NCI-H82 (cell line): Measurements from ENCODE around the gene ADD2.

Source experiments
- DNase-seq: peaks from one replicate; lab custom pipeline; 2025; lab: John Stamatoyannopoulos, UW

Gene ADD2

DNA sequence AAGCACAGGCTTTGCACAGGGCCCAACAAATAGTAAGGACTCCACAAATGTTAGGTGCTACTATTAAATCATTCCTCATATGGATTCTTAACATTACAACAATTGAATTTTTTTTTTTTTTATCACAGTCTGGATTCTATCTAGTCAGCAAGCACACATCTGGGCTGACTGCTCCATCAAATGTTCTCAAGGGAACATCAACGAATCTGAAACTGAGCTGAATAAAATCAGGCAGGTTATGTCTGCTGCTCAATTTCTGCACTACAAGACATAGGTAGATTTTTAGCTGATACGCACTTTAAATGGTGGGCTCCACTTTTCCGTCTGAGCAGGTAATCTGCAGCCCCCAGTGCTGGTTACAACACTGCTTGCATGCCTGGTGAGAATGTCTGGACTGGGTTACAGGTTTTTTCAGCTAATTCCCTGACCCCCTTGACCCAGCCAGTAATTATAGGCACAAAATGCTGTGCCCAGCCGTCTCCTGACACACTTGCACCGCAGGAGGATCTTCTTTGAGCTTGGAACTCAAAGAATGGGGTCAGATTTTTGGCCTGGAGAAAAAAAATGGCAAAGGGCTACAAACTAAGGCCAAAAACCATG, 44.6 kb downstream of the ADD2 start:
- no peak for DNase-seq

DNA sequence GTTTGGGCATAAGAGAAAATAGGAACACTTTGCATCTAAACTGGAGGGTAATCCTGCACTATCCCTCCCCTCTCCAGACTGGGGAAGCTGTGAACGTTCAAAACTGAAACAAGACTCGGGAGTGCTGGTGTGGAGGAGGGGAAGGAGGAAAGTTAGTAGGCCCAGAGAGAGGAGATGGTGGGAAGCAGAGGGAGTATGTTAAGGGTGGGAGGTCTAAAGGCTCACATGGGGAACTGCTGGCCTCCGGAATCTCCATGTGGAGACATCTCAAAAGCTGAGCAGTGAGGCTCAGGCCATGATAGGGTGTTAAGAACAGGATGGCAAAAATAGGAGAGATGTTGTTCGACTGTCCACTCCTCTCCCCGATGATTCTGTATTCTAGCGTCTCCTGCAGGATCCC, 47.9 kb downstream of the ADD2 start:
- no peak for DNase-seq

DNA sequence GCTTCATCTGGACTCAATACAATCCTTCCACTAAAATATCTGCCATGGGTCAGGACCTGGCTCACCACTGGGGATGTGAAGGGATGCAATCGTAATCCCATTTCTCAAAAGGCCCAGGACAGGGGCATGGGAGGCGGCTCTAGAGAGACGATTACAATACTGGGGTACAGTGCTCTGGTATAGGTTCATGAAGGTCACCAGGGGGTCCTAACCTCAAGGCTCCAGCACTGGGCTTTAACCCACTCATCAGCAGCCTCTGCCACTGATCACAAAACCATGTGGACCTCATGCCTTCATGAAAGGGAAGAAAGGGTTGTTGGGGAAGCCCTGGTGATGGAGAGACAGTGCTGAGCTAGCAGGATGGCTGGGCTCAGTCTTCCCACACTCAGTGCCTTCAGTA, 48.8 kb downstream of the ADD2 start:
- DNase-seq = no peak

DNA sequence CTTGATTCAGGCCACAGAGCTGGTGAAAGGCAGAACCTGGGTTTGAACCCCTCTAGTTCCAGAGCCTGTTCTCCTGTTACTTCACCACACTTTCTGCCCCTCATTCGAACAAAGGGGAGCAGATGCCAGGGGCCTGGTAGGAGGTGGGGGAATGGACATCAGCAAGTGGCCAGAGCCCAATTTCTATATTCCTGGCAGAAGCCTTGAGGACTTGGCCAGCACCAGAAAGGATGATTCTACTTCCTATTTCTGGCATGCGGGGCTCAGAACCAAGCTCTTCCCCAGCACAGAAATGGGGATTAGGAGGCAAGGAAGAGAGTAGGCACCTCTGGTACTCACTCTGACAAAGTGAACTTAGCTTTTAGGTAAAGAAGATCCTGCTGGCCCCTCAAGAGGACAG, 49.3 kb downstream of the ADD2 start:
- no peak for DNase-seq

DNA sequence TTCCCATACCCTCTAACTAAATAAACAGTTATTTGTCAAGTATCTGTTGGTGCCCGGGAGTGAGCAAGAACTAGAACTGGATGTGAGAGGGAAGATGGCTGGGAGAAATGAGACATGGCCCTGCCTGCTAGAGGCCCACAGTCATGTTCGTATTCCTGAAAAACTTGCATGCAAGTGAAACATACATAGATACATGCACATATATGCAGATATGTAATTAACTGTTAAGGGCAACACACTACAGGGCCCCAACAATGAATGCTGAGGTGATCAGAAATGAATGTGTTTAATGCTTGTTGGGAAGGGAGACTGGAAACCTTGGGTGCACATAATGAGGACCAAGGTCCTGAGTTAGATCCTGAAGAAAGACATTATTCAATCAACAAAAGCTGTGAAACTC, 49.8 kb downstream of the ADD2 start:
- DNase-seq = no peak

DNA sequence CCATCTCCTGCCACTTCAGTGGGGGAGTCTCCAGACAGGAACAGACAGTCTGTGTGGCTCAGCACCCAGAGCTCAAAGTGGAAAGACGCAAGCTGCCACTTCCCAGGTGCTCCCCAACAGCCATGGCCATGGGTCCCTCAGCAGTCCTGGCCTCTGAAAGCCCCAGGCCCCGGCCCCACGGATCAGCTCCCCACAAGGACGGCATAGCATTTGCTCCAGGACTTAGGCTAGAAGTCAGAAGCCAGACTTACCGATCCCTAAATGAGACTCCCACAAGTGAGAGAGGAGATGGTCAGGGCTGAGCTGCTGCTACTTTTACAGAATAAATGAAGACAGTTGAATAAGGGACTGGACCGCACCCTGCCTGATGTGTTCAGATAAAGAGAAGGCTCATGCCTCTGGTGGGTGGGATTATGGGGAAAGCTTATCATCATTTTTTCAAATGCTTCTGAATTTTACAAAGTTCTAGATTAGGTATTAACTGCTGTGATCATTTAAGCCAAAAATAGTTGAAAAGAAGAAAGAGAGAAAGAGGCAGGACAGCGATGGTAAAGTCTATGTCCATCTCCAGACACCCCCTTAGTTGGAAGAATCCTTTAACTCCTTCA, 50.5 kb downstream of the ADD2 start:
- DNase-seq = no peak

DNA sequence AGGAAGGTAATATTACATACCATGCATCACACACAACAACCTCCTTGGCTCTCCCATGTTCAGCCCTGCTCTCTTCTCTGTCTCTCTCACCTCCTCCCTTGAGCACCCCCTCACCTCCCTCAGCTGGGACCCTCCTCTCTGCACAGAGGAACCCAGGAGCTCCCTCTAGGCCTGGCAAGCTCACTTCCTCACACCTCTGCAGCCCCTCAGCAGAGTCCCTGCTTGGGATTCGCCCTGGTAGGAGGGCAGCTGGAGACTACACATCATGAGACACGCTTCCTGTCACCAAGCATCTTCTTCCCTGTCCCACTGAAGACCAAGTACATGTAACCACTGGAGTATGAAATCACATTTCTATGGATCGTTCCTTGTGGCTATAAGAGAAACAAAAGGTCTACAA, 51.0 kb downstream of the ADD2 start:
- no peak for DNase-seq

DNA sequence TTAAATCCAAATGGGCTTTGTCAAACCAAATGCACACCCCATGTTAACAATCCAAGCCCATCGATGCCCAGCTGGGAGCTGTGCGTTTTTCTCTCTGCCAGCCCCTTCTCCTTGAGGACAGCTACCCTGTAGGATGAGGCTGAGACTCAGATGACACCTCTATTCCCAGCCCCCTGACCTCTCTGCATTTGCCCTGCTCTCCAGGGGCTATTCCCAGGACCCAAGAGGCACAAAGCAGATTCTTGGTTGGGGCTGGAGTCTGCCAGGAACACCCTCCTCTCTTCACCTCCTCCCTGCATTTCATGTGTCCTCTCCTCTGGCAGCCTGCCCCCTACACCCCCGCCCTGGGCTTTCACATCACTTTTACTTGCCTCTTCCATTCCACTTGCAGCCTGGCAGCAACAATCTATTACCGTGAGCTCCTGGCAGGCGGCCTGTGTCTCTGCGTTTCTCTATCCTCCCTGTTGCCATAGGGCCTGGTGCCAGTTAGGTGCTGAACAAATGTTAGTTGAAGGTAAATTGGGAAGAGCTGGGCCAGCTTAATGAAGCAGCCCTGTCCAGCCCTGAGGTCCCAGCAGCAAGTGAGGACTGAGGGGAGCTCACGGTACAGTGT, 51.8 kb downstream of the ADD2 start:
- DNase-seq = no peak

DNA sequence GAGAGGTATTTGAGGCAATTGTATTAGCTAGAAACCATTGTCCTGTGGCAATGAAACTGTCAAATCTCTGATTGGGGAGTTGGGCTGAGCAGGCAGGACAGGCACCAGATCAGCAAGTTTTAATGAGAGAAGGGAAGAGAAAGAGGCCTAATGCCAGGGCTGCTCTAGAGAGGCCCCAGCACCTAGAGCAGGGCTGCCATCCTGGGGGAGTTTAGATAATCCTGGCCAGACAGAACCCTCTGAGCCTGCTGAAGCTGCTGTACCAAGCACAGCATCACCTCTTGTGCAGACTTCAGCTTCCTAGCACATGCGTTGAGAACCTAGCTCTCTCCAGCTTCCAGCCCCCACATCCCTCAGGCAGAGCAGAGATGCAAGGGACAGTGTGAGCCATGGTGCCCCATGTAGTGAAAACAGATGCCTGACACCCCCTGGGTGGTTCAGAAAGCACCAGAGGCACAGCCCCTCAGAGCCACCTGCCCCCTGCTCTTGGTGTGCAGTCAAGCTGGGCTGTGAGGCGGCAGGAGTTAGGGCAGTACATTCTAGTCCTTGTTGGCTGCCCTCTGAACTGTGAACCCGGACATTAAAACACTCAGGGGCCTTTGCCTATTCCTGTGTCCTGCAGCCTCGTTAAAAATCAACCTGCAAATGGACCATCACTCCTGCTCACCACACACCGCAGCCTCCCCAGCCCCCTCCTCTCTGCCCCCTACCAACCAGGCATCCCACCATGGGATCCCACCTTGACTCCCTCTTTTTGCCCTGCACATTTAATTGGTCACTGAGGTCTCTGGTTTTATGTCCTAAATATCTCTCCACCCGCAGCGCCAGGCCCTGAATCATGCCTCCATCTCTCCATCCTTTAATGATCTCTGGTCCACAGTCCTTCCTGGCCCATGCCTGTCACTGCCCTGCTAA, 52.7 kb downstream of the ADD2 start:
- no peak for DNase-seq

DNA sequence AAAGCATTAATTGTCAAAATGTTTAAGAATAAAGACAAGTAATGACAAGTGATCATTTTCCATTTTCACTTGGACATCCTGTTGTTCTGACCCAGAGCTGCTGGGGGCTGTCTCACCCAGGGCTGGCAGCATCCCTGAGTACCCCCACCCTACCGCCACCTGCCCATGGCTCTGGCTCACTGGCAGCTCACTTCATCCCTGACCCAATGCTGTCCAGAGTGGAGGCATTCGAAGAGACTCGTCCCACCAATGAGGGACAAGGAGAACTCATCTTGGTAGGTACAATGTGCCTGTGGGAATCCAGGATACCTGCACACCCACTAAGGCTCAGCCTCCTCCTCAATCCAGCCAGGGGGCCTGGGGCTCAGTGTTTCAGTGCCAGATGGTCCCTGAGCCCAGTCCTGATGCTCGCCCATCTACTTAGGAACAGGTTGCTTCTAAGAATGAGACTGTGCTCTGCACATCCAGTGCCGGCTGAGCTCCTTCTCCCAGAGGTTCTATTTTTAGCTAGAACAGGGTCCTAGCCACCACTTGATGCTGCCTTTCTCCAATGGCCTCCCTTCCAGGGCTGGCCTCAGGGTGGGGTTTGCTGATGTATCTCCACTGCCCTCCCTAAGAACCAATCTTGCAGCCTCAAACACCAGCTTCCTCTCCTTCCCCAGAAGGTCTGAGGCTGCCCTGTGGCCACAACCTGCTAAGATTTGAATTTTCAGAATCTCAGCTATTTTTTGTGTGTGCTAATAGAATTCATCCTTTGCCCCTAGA, 53.7 kb downstream of the ADD2 start:
- peak; percentile 59 for DNase-seq

DNA sequence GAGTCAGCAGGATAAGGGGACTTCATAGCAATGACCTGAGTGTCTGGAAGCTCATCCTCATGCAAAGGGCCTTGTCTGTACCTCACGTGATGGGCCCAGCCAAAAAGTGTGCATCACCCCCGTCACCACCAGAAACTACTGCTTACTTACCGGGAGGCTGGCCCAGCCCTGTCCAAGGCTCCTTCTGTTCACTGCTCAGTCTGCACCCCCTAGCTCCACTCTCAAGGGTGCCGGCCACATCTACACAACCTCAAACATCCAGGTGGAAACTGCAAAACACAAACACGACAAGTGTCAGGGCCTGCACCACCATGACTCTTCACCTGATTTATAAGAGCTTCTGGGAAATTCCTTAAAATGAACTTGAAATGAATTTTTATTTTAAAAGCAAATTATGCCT, 55.1 kb downstream of the ADD2 start:
- no peak for DNase-seq

DNA sequence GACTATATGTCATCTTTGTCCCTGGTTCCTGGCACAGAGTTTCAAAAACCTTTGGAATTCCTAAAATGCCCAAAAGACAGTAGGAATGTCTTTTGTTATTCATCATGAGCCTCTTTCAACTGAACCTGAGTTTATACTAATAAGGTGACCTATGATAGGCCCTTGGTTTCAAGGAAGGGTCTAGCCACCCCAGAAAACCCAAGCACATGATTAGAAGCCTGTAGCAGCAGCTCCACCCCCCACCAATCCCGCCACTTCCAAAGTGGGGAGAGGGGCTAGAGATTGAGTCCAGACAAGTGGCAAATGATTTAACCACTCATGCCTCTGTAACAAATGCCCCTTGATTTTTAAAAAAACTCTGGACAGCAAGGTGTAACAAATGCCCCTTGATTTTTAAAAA, 56.8 kb downstream of the ADD2 start:
- DNase-seq = no peak

DNA sequence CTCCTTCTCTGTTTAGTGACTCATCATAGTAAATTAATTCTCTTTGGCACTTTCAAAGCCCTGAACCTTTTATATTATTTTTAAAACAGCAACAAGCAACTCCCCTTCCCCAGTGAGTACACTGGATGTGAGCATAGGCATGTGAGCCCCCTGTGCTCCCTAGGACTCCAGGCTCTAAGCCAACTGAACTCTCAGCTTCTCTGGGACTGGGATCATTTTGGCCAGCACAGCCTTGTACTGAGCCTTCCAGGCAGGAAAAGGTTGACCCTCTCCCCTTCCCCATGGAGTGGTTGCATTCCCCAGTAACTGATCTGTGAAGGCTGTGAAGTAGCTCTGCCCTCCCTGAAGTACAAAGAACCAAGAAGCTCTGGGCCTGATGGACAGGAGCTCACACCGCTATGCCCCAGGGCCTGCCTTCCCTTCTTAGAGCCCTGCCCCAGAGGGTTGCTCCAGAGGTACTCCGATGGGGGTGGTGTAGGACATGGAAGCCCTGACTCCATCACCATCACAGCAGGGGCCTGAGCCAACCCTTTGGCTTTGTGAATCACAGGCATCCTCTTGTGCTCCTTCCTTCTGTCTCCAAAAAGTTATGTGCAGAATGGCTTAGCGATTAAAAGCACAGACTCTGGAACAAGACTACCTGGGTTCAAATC, 57.8 kb downstream of the ADD2 start:
- DNase-seq = no peak

DNA sequence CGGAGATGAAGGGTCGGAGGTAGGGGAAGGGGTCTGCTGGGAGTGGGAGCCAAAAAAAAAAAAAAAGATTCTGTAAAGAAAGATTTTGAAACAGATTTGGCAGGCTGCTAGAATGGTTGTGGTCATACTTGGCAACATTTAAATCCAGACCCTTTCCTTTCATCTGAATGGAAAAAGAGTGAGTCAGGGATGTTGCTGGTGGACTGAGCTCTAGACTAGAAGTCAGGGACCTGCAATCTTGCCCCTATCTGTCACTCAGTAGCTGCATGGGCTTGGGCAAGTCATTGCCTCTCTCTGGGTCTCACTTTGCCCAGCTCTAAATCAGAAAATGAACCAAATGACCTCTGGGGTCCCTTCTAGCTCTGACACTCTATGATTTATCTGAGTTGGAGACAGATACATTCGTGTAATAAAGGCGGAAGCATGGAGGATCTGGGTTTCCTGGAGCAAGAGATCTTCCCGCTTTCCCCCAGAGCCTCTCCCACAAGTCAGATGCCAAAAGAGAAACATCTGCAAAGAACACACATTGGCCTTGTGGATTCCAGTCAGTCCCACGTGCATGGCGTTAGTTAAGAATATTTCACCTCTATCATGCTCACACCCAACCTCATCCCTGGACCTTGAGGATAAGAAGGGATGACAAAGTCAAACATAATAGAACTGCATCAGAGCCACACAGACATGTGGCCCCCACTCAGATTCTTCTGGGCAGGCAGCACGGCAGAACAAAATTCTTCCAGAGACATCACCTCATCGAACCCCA, 58.5 kb downstream of the ADD2 start:
- no peak for DNase-seq

DNA sequence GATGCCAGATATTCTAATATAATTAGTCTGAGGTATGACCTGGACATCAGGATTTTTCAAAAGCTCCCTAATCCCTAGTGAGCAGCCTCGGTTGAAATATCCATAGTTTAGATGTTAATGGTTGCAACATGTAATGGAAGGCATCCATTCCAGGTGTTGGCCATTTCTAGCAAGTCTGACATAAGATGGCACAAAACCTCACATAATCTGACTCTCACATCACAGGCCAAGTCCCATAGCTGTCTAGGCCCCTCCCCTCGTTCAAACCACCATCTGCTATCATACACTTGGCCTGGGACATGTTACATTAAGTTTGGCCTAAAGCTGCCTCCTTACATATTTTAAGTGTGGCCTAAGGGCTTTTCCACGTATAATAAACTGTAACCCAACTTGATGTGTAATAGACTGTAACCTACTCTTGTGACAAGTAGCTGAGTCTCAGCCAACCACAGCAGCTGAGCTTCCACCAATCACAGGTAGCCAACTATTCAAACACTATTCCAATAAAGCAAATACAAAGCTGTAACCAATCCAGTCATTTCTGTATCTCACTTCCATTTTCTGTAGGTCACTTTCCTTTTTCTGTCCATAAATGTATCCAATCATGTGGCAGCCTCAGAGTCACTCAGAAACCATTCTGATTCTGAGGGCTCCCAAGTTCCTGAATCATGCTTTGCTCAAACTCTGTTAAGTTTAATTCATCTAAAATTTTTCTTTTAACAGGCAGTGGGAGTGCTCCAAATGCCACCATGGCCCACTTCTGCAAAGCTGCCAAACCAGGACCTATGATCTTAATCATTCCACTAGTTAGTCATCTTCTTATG, 59.4 kb downstream of the ADD2 start:
- DNase-seq = no peak

DNA sequence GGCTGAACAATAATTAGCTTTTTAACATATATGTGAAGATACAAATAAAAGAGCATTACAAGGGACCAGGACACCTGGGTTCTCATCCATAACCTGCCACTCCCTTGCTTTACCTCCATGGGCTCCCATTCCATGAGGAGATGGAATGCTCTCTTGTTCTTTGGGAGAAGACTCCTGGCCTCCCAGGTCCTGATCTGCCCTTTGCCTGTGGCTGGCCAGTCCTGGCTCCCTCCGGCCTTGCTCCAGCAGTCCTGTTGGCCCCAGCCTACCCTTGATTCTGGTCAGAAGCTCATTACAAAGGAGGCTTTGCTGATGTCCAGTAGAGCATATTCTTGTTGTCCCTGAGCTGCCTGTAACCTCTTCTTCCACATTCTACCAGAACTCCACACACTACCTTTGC, 60.3 kb downstream of the ADD2 start:
- DNase-seq = no peak

DNA sequence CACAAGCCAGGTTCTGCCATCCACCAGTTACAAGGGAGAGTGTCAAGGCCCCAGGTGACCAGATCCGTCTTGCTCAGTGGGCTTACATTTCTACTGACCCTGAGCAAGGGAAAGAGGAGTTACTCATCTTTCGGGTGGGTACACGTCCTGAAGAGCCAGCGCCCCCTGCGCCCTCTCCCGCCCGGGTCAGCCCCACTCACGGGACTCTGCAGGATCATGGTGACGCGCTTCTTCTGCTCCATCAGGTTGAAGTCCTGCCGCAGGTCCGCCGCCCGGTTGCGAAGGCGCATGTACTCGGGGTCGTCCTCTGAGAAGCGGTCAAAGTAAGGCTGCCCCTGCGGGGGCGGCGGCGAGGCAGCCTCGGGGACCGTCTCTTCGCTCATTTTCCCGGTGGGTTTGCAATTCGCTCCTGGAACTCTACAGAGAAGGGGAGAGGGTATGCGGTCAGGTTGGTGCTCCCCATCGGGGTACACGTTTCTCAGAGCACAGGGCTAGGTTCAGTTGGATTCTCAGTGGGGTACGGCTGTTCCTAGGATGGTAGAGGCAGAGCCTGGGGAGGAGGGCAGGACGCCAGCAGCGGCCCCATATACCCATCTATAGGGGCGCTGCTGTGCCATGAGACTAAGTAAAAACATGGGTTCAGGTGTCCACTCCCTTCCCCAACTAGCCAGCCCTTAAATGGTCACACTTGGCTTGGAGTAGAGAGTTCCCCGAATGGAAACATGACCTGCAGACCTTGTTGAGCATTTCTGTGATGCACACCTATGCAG, 61.8 kb downstream of the ADD2 start:
- DNase-seq = no peak

DNA sequence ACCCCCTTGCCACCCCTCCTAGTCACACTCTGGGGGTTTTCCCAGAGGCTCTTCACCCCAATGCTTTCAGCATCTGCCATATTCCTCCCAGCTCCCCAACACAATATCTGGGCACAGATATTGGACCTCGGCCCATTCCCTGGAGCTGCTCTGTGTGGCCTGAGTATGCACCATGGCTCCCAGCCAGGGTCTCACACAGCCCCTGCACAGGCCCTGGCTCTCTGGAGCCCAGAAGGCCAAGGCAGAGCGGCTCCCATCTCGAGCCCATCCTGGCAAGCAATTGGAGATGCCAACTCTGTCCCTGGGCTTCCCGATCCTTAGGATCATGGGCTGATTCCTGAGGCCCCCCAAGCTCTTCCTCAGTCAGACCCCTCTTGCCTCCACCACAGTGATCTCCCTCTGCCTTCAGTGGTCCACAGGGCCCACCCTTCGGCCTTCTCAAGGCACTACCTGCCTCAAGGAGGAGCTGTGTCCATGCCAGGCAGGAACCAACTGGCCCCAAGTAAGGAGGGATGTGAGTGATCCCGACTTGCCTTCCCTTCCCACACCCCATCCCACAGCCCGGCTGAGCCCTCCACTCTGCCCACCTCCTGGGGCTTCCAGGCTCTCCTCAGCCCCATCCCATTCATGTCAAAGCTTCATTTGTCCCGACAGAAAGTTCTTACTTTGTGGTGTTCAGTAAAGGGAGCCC, 62.7 kb downstream of the ADD2 start:
- no peak for DNase-seq
